Liver (tissue), 9 donors: ENCODE results near the gene SMOC2. TPM values are rescaled to one million over a fixed set of nuclear protein-coding genes. Genes with fewer than 3 reads are reported as not detected.

Experiments used
- DNase-seq: peaks from one replicate; pipeline ENCODE4 v3.0.0-alpha.2; 2017; ENCODE audit warnings: low spot score
- H3K27ac ChIP-seq, 2 donors: one replicate each; pipeline ENCODE4 v1.7.0; 2013; ENCODE audit warnings: inconsistent platforms in 2 of 2, low read length in 2 of 2, control low read depth in 1 of 2, low read depth in 1 of 2, mild to moderate bottlenecking in 1 of 2
- H3K27me3 ChIP-seq, 4 donors: one replicate each; pipeline versions ENCODE4 v1.6.1 to v1.7.0; 2013; ENCODE audit warnings: low read length in 3 of 4, inconsistent platforms in 1 of 4, mild to moderate bottlenecking in 1 of 4, moderate library complexity in 1 of 4; ENCODE audit not compliant: control insufficient read depth in 4 of 4, insufficient read depth in 4 of 4
- H3K36me3 ChIP-seq, 4 donors: one replicate each; pipeline versions ENCODE4 v1.6.1 to v1.7.0; 2013; ENCODE audit warnings: low read length in 3 of 4, mild to moderate bottlenecking in 3 of 4, low read depth in 1 of 4, moderate library complexity in 1 of 4; ENCODE audit not compliant: control insufficient read depth in 4 of 4, insufficient read depth in 3 of 4
- H3K4me1 ChIP-seq, 4 donors: one replicate each; pipeline versions ENCODE4 v1.6.1 to v1.7.0; 2013; ENCODE audit warnings: low read length in 3 of 4, mild to moderate bottlenecking in 3 of 4, moderate library complexity in 1 of 4; ENCODE audit not compliant: control insufficient read depth in 4 of 4, insufficient read depth in 4 of 4
- H3K4me3 ChIP-seq, 3 donors: one replicate each; pipeline versions ENCODE4 v1.6.1 to v1.7.0; 2013; ENCODE audit warnings: low read length in 3 of 3, control low read depth in 1 of 3, low read depth in 1 of 3, mild to moderate bottlenecking in 1 of 3
- H3K9ac ChIP-seq, 2 donors: one replicate each; pipeline ENCODE4 v1.7.0; 2013; ENCODE audit warnings: low read length in 2 of 2, mild to moderate bottlenecking in 2 of 2, moderate library complexity in 2 of 2, control low read depth in 1 of 2, low read depth in 1 of 2
- H3K9me3 ChIP-seq, 4 donors: one replicate each; pipeline versions ENCODE4 v1.6.1 to v1.7.0; 2013; ENCODE audit warnings: low read length in 3 of 4; ENCODE audit not compliant: control insufficient read depth in 4 of 4
- EGR1 ChIP-seq, 2 donors: IDR thresholded peaks; 2 replicates each; pipeline ENCODE4 v1.6.1; 2016 to 2018; ENCODE audit warnings: antibody characterized with exemption in 2 of 2, low read depth in 2 of 2
- FOXA1 ChIP-seq: IDR thresholded peaks from 2 replicates; pipeline ENCODE4 v1.6.1; 2016; ENCODE audit warnings: antibody characterized with exemption
- FOXA2 ChIP-seq: IDR thresholded peaks from 2 replicates; pipeline ENCODE4 v1.6.1; 2016; ENCODE audit warnings: antibody characterized with exemption
- GABPA ChIP-seq, 2 donors: IDR thresholded peaks in 1 of 2; conservative IDR thresholded peaks in 1 of 2; 2 replicates each; pipeline ENCODE4 v1.6.1; 2016; ENCODE audit warnings: antibody characterized with exemption in 2 of 2, mild to moderate bottlenecking in 1 of 2, moderate library complexity in 1 of 2
- HNF4A ChIP-seq, 2 donors: conservative IDR thresholded peaks; 2 replicates each; pipeline ENCODE4 v1.6.1; 2016; ENCODE audit warnings: antibody characterized with exemption in 2 of 2, mild to moderate bottlenecking in 2 of 2
- HNF4G ChIP-seq: IDR thresholded peaks from 2 replicates; pipeline ENCODE4 v1.6.1; 2016; ENCODE audit warnings: antibody characterized with exemption
- JUND ChIP-seq, 2 donors: IDR thresholded peaks; 2 replicates each; pipeline ENCODE4 v1.6.1; 2016; ENCODE audit warnings: antibody characterized with exemption in 2 of 2
- NR2F2 ChIP-seq: IDR thresholded peaks from 2 replicates; pipeline ENCODE4 v1.6.1; 2016; ENCODE audit warnings: antibody characterized with exemption
- RAD21 ChIP-seq, 2 donors: IDR thresholded peaks; 2 replicates each; pipeline ENCODE4 v1.6.1; 2016; ENCODE audit warnings: antibody characterized with exemption in 2 of 2, mild to moderate bottlenecking in 2 of 2
- RXRA ChIP-seq, 2 donors: IDR thresholded peaks; 2 replicates each; pipeline ENCODE4 v1.6.1; 2017 to 2018; ENCODE audit warnings: antibody characterized with exemption in 2 of 2, mild to moderate bottlenecking in 1 of 2
- SP1 ChIP-seq: IDR thresholded peaks from 2 replicates; pipeline ENCODE4 v1.6.1; 2018; ENCODE audit warnings: antibody characterized with exemption, mild to moderate bottlenecking
- TAF1 ChIP-seq: conservative IDR thresholded peaks from 2 replicates; pipeline ENCODE4 v1.6.1; 2016; ENCODE audit warnings: antibody characterized with exemption, mild to moderate bottlenecking
- YY1 ChIP-seq: IDR thresholded peaks from 2 replicates; pipeline ENCODE4 v1.6.1; 2016; ENCODE audit warnings: antibody characterized with exemption, mild to moderate bottlenecking
- WGBS: extraction: QIAGEN DNeasy Blood & Tissue Kit; methylation state at CpG from one replicate; pipeline ENCODE4 v1.1.7; 2013; 5-methylcytosine and 5-hydroxymethylcytosine counted together
- polyA plus RNA-seq, 2 donors: library from polyadenylated mRNA; stranded (reverse) in 1 of 2; unstranded in 1 of 2; fragments of 200-250 nt in 1 of 2; fragments of >200 nt in 1 of 2; fragmentation: Nextera tagmentation in 1 of 2; extraction: Ambion mirVana in 1 of 2; gene quantifications; one replicate each; pipeline versions ENCODE4 v1.2.1 to v1.2.3, GENCODE V29; 2013 to 2015
- total RNA-seq, 2 donors: library from RNA; depleted of rRNA; stranded (reverse); fragments of >200 nt; gene quantifications; one replicate each; pipeline ENCODE4 v1.2.3, GENCODE V29; 2014
- TF ChIP-seq, protein P1 (sequence below): fragments of 150-350 bp; IDR thresholded peaks from 2 replicates; pipeline ENCODE4 v1.5.1; 2017; ENCODE audit warnings: improper control_type of control experiment, low read depth, low read length; ENCODE audit not compliant: missing input control
- TF ChIP-seq, protein P2 (sequence below): IDR thresholded peaks from 2 replicates; pipeline ENCODE4 v1.6.1; 2016; ENCODE audit warnings: antibody characterized with exemption
- TF ChIP-seq, protein P3 (sequence below): IDR thresholded peaks from 2 replicates; pipeline ENCODE4 v1.6.1; 2016; ENCODE audit warnings: antibody characterized with exemption, mild to moderate bottlenecking
- TF ChIP-seq, protein P4 (sequence below): IDR thresholded peaks from 2 replicates; pipeline ENCODE4 v1.6.1; 2016; ENCODE audit warnings: antibody characterized with exemption
- TF ChIP-seq, protein P5 (sequence below): IDR thresholded peaks from 2 replicates; pipeline ENCODE4 v1.6.1; 2016; ENCODE audit warnings: antibody characterized with exemption
- donor health status: healthy.
- donor health status: healthy.
- donor health status: healthy.
- donor health status: healthy.
- donor health status: healthy.

SMOC2 gene
- total and polyA plus RNA-seq, 4 donors: 0.23 to 1.9 (median 1.1) TPM

DNA sequence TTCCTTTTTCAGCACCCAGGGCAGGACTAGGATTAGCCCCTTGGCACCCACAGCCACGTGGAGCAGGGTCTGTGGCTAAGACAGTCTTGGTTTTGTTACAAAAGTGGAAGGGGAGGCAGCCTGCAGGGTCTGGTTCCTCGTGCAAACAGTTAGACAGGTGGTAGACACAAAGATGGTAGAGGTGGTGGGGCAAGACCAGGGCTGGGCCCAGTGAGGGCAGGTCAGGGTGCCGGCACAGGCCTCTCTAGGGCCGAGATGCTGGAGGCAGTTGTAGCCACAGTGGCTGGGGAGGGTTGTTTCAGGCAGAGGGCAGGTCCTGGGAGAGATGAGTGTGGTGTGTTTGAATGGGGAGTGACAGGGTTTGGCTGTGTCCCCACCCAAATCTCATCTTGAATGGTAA lies 161.6 kb downstream of the SMOC2 start:
- Histone ChIP-seq H3K36me3 (no peaks in the 10 kb centered on the region), H3K9me3 (peaks cover 0 to 3% (median 1%) of the 10 kb centered on the region in 4 donors), H3K27ac (no peak overlapping the region), H3K27me3 (no peaks in the 10 kb centered on the region), H3K4me3 (no peak overlapping the region), H3K4me1 (no peaks in the 10 kb centered on the region), H3K9ac (no peak overlapping the region)
- no peak for DNase-seq
- 69% methylated on average over 4 of the region's 4 CpGs for WGBS
- TF ChIP-seq HNF4A (conservative IDR thresholded peaks at IDR 0.05) (no peak), HNF4G (no peak), YY1 (no peak), EGR1 (IDR thresholded peaks at IDR 0.05; ENCODE audit: low read depth in 2 of 2) (no peak), GABPA (IDR thresholded peaks at IDR 0.05 in 1 of 2, conservative IDR thresholded peaks at IDR 0.05 in 1 of 2) (no peak), FOXA2 (no peak), NR2F2 (no peak), FOXA1 (no peak), RXRA (IDR thresholded peaks at IDR 0.05) (no peak), SP1 (no peak), RAD21 (IDR thresholded peaks at IDR 0.05) (no peak), JUND (IDR thresholded peaks at IDR 0.05) (no peak), TAF1 (no peak)
- TF ChIP-seq, protein P1, sequence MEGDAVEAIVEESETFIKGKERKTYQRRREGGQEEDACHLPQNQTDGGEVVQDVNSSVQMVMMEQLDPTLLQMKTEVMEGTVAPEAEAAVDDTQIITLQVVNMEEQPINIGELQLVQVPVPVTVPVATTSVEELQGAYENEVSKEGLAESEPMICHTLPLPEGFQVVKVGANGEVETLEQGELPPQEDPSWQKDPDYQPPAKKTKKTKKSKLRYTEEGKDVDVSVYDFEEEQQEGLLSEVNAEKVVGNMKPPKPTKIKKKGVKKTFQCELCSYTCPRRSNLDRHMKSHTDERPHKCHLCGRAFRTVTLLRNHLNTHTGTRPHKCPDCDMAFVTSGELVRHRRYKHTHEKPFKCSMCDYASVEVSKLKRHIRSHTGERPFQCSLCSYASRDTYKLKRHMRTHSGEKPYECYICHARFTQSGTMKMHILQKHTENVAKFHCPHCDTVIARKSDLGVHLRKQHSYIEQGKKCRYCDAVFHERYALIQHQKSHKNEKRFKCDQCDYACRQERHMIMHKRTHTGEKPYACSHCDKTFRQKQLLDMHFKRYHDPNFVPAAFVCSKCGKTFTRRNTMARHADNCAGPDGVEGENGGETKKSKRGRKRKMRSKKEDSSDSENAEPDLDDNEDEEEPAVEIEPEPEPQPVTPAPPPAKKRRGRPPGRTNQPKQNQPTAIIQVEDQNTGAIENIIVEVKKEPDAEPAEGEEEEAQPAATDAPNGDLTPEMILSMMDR: no peak
- TF ChIP-seq, protein P2, sequence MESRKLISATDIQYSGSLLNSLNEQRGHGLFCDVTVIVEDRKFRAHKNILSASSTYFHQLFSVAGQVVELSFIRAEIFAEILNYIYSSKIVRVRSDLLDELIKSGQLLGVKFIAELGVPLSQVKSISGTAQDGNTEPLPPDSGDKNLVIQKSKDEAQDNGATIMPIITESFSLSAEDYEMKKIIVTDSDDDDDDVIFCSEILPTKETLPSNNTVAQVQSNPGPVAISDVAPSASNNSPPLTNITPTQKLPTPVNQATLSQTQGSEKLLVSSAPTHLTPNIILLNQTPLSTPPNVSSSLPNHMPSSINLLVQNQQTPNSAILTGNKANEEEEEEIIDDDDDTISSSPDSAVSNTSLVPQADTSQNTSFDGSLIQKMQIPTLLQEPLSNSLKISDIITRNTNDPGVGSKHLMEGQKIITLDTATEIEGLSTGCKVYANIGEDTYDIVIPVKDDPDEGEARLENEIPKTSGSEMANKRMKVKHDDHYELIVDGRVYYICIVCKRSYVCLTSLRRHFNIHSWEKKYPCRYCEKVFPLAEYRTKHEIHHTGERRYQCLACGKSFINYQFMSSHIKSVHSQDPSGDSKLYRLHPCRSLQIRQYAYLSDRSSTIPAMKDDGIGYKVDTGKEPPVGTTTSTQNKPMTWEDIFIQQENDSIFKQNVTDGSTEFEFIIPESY: no peak
- TF ChIP-seq, protein P3, sequence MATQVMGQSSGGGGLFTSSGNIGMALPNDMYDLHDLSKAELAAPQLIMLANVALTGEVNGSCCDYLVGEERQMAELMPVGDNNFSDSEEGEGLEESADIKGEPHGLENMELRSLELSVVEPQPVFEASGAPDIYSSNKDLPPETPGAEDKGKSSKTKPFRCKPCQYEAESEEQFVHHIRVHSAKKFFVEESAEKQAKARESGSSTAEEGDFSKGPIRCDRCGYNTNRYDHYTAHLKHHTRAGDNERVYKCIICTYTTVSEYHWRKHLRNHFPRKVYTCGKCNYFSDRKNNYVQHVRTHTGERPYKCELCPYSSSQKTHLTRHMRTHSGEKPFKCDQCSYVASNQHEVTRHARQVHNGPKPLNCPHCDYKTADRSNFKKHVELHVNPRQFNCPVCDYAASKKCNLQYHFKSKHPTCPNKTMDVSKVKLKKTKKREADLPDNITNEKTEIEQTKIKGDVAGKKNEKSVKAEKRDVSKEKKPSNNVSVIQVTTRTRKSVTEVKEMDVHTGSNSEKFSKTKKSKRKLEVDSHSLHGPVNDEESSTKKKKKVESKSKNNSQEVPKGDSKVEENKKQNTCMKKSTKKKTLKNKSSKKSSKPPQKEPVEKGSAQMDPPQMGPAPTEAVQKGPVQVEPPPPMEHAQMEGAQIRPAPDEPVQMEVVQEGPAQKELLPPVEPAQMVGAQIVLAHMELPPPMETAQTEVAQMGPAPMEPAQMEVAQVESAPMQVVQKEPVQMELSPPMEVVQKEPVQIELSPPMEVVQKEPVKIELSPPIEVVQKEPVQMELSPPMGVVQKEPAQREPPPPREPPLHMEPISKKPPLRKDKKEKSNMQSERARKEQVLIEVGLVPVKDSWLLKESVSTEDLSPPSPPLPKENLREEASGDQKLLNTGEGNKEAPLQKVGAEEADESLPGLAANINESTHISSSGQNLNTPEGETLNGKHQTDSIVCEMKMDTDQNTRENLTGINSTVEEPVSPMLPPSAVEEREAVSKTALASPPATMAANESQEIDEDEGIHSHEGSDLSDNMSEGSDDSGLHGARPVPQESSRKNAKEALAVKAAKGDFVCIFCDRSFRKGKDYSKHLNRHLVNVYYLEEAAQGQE: no peak
- TF ChIP-seq, protein P4, sequence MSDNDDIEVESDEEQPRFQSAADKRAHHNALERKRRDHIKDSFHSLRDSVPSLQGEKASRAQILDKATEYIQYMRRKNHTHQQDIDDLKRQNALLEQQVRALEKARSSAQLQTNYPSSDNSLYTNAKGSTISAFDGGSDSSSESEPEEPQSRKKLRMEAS: no peak
- TF ChIP-seq, protein P5, sequence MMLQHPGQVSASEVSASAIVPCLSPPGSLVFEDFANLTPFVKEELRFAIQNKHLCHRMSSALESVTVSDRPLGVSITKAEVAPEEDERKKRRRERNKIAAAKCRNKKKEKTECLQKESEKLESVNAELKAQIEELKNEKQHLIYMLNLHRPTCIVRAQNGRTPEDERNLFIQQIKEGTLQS: no peak
